B cell (primary cell): Measurements from ENCODE around the gene DNM2. TPM values are rescaled to one million over a fixed set of nuclear protein-coding genes. Genes with fewer than 3 reads are reported as not detected.

Source experiments
- ATAC-seq: fragments of 200-7000 bp; cut with Tn5 transposase; one replicate; pipeline ENCODE4 v1.10.0; 2021; ENCODE audit warnings: low read depth, mild to moderate bottlenecking, moderate number of reproducible peaks, moderate library complexity
- CTCF ChIA-PET: fragments of 350-600 bp; sonication (Branson Sonifier 250); formaldehyde crosslinking; loops from one replicate; lab custom pipeline; 2021; ENCODE audit warnings: antibody characterized with exemption, inconsistent platforms; lab: Charles Lee
- POLR2A ChIA-PET: fragments of 350-600 bp; sonication (Branson Sonifier 250); formaldehyde crosslinking; loops from one replicate; lab custom pipeline; 2021; ENCODE audit warnings: antibody characterized with exemption; lab: Charles Lee
- DNase-seq: peaks from one replicate; pipeline ENCODE4 v3.0.0; 2013
- H2AFZ ChIP-seq: 2 replicates; pipeline ENCODE4 v1.6.1; 2012; ENCODE audit warnings: mild to moderate bottlenecking, low read depth, low read length; ENCODE audit not compliant: insufficient read depth, poor library complexity, severe bottlenecking
- H3K27ac ChIP-seq, 2 donors: 1 replicate in 1 of 2; 2 replicates in 1 of 2; pipeline ENCODE4 v1.5.1; 2012 to 2013; ENCODE audit warnings: low read length in 2 of 2, mild to moderate bottlenecking in 2 of 2, moderate library complexity in 1 of 2
- H3K27me3 ChIP-seq, 4 experiments: fragments of 200-600 bp in 1 of 4; sonication (generic) in 1 of 4; replicated peaks in 1 of 4; 1 replicate in 2 of 4; 2 replicates in 2 of 4; pipeline versions ENCODE4 v1.6.1 to v1.7.0; 2013 to 2016; ENCODE audit warnings: low read length in 3 of 4, mild to moderate bottlenecking in 2 of 4, mixed read lengths in 1 of 4, moderate library complexity in 1 of 4; ENCODE audit not compliant: insufficient read depth in 4 of 4, control insufficient read depth in 3 of 4; ENCODE audit errors: control extremely low read depth in 1 of 4
- H3K36me3 ChIP-seq, 2 experiments: replicated peaks in 1 of 2; 1 replicate in 1 of 2; 2 replicates in 1 of 2; pipeline versions ENCODE4 v1.6.1 to v1.7.1; 2013; ENCODE audit warnings: low read length in 1 of 2; ENCODE audit not compliant: insufficient read depth in 2 of 2, control insufficient read depth in 1 of 2; ENCODE audit errors: control extremely low read depth in 1 of 2, extremely low read depth in 1 of 2
- H3K4me1 ChIP-seq, 2 donors: fragments of 200-600 bp in 1 of 2; sonication (generic) in 1 of 2; 1 replicate in 1 of 2; 2 replicates in 1 of 2; pipeline versions ENCODE4 v1.5.1 to v1.6.1; 2013 to 2017; ENCODE audit warnings: low read length in 2 of 2; ENCODE audit not compliant: control insufficient read depth in 2 of 2, insufficient read depth in 2 of 2
- H3K4me2 ChIP-seq: replicated peaks from 2 replicates; pipeline ENCODE3; 2012; ENCODE audit warnings: mild to moderate bottlenecking, low read depth, low read length; ENCODE audit not compliant: poor library complexity, severe bottlenecking
- H3K4me3 ChIP-seq, 5 experiments: fragments of 200-600 bp in 1 of 5; sonication (generic) in 1 of 5; 1 replicate in 3 of 5; 2 replicates in 2 of 5; pipeline versions ENCODE4 v1.5.1 to v1.7.0; 2011 to 2016; ENCODE audit warnings: low read length in 4 of 5, mild to moderate bottlenecking in 4 of 5, low read depth in 2 of 5, control low read depth in 1 of 5, moderate library complexity in 1 of 5; ENCODE audit not compliant: insufficient read depth in 1 of 5; ENCODE audit errors: control extremely low read depth in 1 of 5, extremely low read depth in 1 of 5
- H3K79me2 ChIP-seq: fragments of 200-600 bp; sonication (generic); one replicate; pipeline ENCODE4 v1.6.0; 2016; ENCODE audit warnings: low read length; ENCODE audit not compliant: control insufficient read depth, insufficient read depth
- H3K9ac ChIP-seq: fragments of 200-600 bp; sonication (generic); 2 replicates; pipeline ENCODE4 v1.6.1; 2017; ENCODE audit warnings: mild to moderate bottlenecking, low read length, moderate library complexity
- H3K9me3 ChIP-seq, 3 donors: one replicate each; pipeline versions ENCODE4 v1.6.1 to v1.7.1; 2013; ENCODE audit warnings: low read length in 2 of 3; ENCODE audit not compliant: control insufficient read depth in 2 of 3, insufficient read depth in 1 of 3; ENCODE audit errors: control extremely low read depth in 1 of 3
- H4K20me1 ChIP-seq: 2 replicates; pipeline ENCODE4 v1.6.0; 2012; ENCODE audit warnings: mild to moderate bottlenecking, low read length; ENCODE audit not compliant: insufficient read depth, control insufficient read depth, poor library complexity, severe bottlenecking
- H3K27ac Mint-ChIP-seq: one replicate; pipeline ENCODE4 v1.8.0; 2021; ENCODE audit warnings: mixed read lengths
- H3K27me3 Mint-ChIP-seq: one replicate; pipeline ENCODE4 v1.8.0; 2021; ENCODE audit warnings: mixed read lengths
- H3K4me1 Mint-ChIP-seq: one replicate; pipeline ENCODE4 v1.8.0; 2021; ENCODE audit warnings: mixed read lengths
- H3K4me3 Mint-ChIP-seq: one replicate; pipeline ENCODE4 v1.8.0; 2021; ENCODE audit warnings: mixed read lengths
- H3K9me3 Mint-ChIP-seq: one replicate; pipeline ENCODE4 v1.8.0; 2022; ENCODE audit warnings: mixed read lengths; ENCODE audit not compliant: insufficient read depth
- EZH2 ChIP-seq: IDR thresholded peaks from 2 replicates; pipeline ENCODE4 v1.6.1; 2012; ENCODE audit warnings: borderline replicate concordance, low read depth, mild to moderate bottlenecking, moderate library complexity, low read length; ENCODE audit not compliant: insufficient read depth, poor library complexity, severe bottlenecking
- WGBS: methylation state at CpG from one replicate; pipeline ENCODE4 v1.1.5; 2013; ENCODE audit warnings: missing lambda C conversion rate; ENCODE audit not compliant: insufficient coverage; 5-methylcytosine and 5-hydroxymethylcytosine counted together
- intact Hi-C: fragments of 100-400 bp; cut with micrococcal nuclease; formaldehyde crosslinking; loops from one replicate; pipeline ENCODE4 v1.10.0; 2022
- polyA plus RNA-seq: library from polyadenylated mRNA; depleted of rRNA; stranded (reverse); fragments of >200 nt; gene quantifications from 2 replicates; pipeline ENCODE4 v1.2.3, GENCODE V29; 2012
- total RNA-seq, 2 donors: library from RNA; stranded (reverse); fragments of 120-200 nt in 1 of 2; gene quantifications; 1 replicate in 1 of 2; 2 replicates in 1 of 2; pipeline versions ENCODE4 v1.2.3 to v1.2.4, GENCODE V29; 2013 to 2022
- TF ChIP-seq, protein P1 (sequence below): fragments of 200-600 bp; IDR thresholded peaks from one replicate; pipeline ENCODE4 v1.8.0; 2022; ENCODE audit warnings: antibody characterized with exemption, mild to moderate bottlenecking

DNM2 gene
- total and polyA plus RNA-seq, 2 donors (not counting 1 experiment from before 2014, with no cell fraction given), result 163 to 353 TPM

DNA sequence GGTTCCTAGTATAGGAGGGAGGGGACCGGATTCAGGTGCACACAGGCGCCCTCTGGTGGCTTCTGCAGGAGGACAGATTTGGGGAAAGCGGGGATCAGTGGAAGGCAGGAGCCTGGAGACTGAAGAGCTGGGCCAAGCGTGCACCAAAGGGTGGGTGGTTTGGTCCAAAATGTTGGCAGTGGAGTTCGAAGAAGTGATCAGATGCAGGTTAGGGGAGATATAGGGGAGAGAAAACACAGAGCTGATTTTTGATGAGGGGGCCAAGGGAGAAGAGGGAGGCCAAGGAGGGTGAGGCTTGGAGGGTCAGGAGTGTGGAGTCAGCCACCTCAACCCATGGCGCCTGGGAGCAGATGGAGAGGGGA lies 146.6 kb downstream of the DNM2 start:
- no peaks in the 10 kb centered on the region for H3K79me2 ChIP-seq
- 24% methylated on average over 6 of the region's 6 CpGs for WGBS

DNA sequence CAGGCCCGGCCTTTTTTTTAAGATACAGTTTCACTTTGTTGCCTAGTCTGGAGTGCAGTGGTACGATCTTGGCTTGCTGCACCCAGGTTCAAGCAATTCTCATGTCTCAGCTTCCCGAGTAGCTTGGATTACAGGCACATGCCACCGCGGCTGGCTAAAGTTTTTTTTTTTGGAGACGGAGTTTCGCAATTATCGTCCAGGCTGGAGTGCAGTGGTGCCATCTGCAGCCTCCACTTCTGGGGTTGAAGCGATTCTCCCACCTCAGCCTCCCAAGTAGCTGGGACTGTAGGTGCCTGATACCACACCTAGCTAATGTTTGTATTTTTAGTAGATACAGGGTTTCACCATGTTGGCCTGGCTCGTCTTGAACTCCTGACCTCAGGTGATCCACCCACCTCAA lies 148.6 kb downstream of the DNM2 start:
- H3K79me2 ChIP-seq, result peaks cover 10% of the 10 kb centered on the region
- Mint-ChIP-seq H3K27me3 (no peaks in the 10 kb centered on the region), H3K9me3 (no peaks in the 10 kb centered on the region), H3K4me3 (no peak overlapping the region), H3K4me1 (peaks cover 38% of the 10 kb centered on the region), H3K27ac (no peak overlapping the region)
- POLR2A ChIA-PET, result interaction anchor here (0.7 to 1.1 kb wide), 2 partner anchors 104 to 556 kb away, joined by 4 read pairs; no protein-coding TSS in a partner anchor
- no peak overlapping the region for H3K27ac ChIP-seq
- H3K27me3 ChIP-seq, result no peaks in the 10 kb centered on the region
- intact Hi-C loops, result no loop called here
- CTCF ChIA-PET, result interaction anchor here (1.1 to 7.4 kb wide), 7 partner anchors 11 to 164 kb away, joined by 3 to 62 read pairs (median 12); partner anchors contain the start of genes DNM2, QTRT1 and TMED1
- ATAC-seq (no peak), DNase-seq (no peak)
- peaks cover 25 to 42% of the 10 kb centered on the region in 2 donors for H3K4me1 ChIP-seq
- no peak overlapping the region for H3K4me2 ChIP-seq
- no peaks in the 10 kb centered on the region for H4K20me1 ChIP-seq
- WGBS, result 96% methylated on average over 8 of the region's 10 CpGs
- TF ChIP-seq, protein P1, sequence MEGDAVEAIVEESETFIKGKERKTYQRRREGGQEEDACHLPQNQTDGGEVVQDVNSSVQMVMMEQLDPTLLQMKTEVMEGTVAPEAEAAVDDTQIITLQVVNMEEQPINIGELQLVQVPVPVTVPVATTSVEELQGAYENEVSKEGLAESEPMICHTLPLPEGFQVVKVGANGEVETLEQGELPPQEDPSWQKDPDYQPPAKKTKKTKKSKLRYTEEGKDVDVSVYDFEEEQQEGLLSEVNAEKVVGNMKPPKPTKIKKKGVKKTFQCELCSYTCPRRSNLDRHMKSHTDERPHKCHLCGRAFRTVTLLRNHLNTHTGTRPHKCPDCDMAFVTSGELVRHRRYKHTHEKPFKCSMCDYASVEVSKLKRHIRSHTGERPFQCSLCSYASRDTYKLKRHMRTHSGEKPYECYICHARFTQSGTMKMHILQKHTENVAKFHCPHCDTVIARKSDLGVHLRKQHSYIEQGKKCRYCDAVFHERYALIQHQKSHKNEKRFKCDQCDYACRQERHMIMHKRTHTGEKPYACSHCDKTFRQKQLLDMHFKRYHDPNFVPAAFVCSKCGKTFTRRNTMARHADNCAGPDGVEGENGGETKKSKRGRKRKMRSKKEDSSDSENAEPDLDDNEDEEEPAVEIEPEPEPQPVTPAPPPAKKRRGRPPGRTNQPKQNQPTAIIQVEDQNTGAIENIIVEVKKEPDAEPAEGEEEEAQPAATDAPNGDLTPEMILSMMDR, result no peak
- H2AFZ ChIP-seq, result no peak overlapping the region
- H3K4me3 ChIP-seq, result no peak overlapping the region
- no peak overlapping the region for H3K9ac ChIP-seq
- H3K36me3 ChIP-seq, result no peaks in the 10 kb centered on the region
- no peaks in the 10 kb centered on the region for H3K9me3 ChIP-seq

More for the DNA sequence above, 146.6 kb downstream of the DNM2 start:
- Mint-ChIP-seq H3K4me1 (peaks cover 34% of the 10 kb centered on the region), H3K9me3 (no peaks in the 10 kb centered on the region), H3K27me3 (no peaks in the 10 kb centered on the region), H3K4me3 (no peak overlapping the region), H3K27ac (peak overlapping the region; percentile 38)
- no peak overlapping the region for H3K9ac ChIP-seq
- ATAC-seq (peak; percentile 69), DNase-seq (peak; percentile 81)
- ChIA-PET POLR2A (interaction anchor here (0.6 to 1.3 kb wide), 3 partner anchors 29 to 148 kb away, joined by 3 to 5 read pairs (median 3); partner anchors contain the start of genes DNM2 and TMED1), CTCF (interaction anchor here (0.7 to 7.4 kb wide), 37 partner anchors 9 to 995 kb away, joined by 3 to 62 read pairs (median 4); partner anchors contain the start of genes DNM2, QTRT1 and TMED1)
- TF ChIP-seq, protein P1, result peak; percentile 83
- TF ChIP-seq EZH2, result no peak
- H3K9me3 ChIP-seq, result no peaks in the 10 kb centered on the region
- H3K27me3 ChIP-seq, result no peaks in the 10 kb centered on the region
- peak overlapping the region; percentile 46 for H3K4me2 ChIP-seq
- H4K20me1 ChIP-seq, result no peaks in the 10 kb centered on the region
- no peak overlapping the region for H3K4me3 ChIP-seq
- H3K4me1 ChIP-seq, result peaks cover 21 to 31% of the 10 kb centered on the region in 2 donors
- peak overlapping the region; percentile 81 for H2AFZ ChIP-seq
- H3K27ac ChIP-seq, result no peak overlapping the region
- no peaks in the 10 kb centered on the region for H3K36me3 ChIP-seq
- intact Hi-C loops, result loop anchor here (1.0 kb wide), 2 partner anchors 28 to 147 kb away; partner anchors contain the start of gene TMED1
